COLO829 (cell line): ENCODE measurements around the gene SLC30A5.

ENCODE experiments used
- DNase-seq: peaks from one replicate; pipeline ENCODE4 v3.0.0; 2012; ENCODE audit warnings: low spot score

The SLC30A5 gene

GRCh38 chr5:69167929-69168328, 74.1 kb downstream of the SLC30A5 start:
- no peak for DNase-seq

GRCh38 chr5:69170495-69170894, 76.7 kb downstream of the SLC30A5 start:
- DNase-seq = no peak

- no peak for DNase-seq
These were observed 77.2 kb downstream of the SLC30A5 start for GRCh38 chr5:69170969-69171368.
